AG04450 (cell line): Measurements from ENCODE around the gene CLIC3. TPM values are rescaled to one million over a fixed set of nuclear protein-coding genes. Genes with fewer than 3 reads are reported as not detected.

Experiments used
- CTCF ChIA-PET: fragments of 300-600, 350-600 bp; formaldehyde crosslinking; extraction: SDS; loops from one replicate; lab custom pipeline; 2022; ENCODE audit warnings: antibody characterized with exemption, inconsistent platforms; lab: Charles Lee
- POLR2A ChIA-PET: fragments of 350-600 bp; formaldehyde crosslinking; extraction: SDS; loops from one replicate; lab custom pipeline; 2021; ENCODE audit warnings: antibody characterized with exemption, inconsistent platforms; lab: Yijun Ruan, JAX
- DNase-seq: peaks from one replicate; pipeline ENCODE4 v3.0.0-alpha.2; 2011; ENCODE audit warnings: low read depth, low spot score
- H3K27ac ChIP-seq: one replicate; pipeline ENCODE4 v1.5.1; 2012; ENCODE audit warnings: low read depth, low read length, control low read depth
- H3K27me3 ChIP-seq: one replicate; pipeline ENCODE4 v1.6.0; 2012; ENCODE audit warnings: low read length; ENCODE audit not compliant: control insufficient read depth, insufficient read depth
- H3K4me3 ChIP-seq: 2 replicates; pipeline ENCODE4 v1.5.1; 2011; ENCODE audit warnings: mild to moderate bottlenecking, low read depth, low read length, control low read depth
- H3K9me3 ChIP-seq: 2 replicates; pipeline ENCODE4 v1.5.1; 2012; ENCODE audit warnings: low read length; ENCODE audit not compliant: control insufficient read depth, insufficient read depth
- CTCF ChIP-seq: IDR thresholded peaks from 2 replicates; pipeline ENCODE4 v1.5.1; 2011; ENCODE audit warnings: low read depth, low read length, control low read depth, inconsistent platforms
- polyA plus RNA-seq: library from polyadenylated mRNA; depleted of rRNA; stranded (reverse); fragments of >200 nt; gene quantifications from 2 replicates; pipeline ENCODE4 v1.2.3, GENCODE V29; 2011

Gene CLIC3
- polyA plus RNA-seq, 1 experiment, result 0.42 TPM

- CTCF ChIA-PET, result interaction anchor here (1.3 kb wide), 1 partner anchor 25 kb away, joined by 3 read pairs; no protein-coding TSS in a partner anchor
These were observed 42.5 kb upstream of the CLIC3 start for GRCh38 chr9:137038916-137039315.

GRCh38 chr9:137037483-137037882 is 41.1 kb upstream of the CLIC3 start:
- DNase-seq, result no peak
- CTCF ChIA-PET, result interaction anchor here (0.6 to 5.1 kb wide), 3 partner anchors 33 to 250 kb away, joined by 3 to 105 read pairs (median 31); partner anchors contain the start of gene SAPCD2
- POLR2A ChIA-PET, result no interaction called here

More at GRCh38 chr9:137038916-137039315, 42.5 kb upstream of the CLIC3 start:
- no peak for DNase-seq
- Histone ChIP-seq H3K27me3 (no peaks in the 10 kb centered on the region), H3K27ac (no peak overlapping the region), H3K9me3 (no peaks in the 10 kb centered on the region; the same call in 1 of the 2 replicates), H3K4me3 (no peak overlapping the region)
- POLR2A ChIA-PET, result no interaction called here
- no peak for TF ChIP-seq CTCF

GRCh38 chr9:137037035-137037434 is 40.7 kb upstream of the CLIC3 start:
- Histone ChIP-seq H3K27ac (no peak overlapping the region), H3K4me3 (no peak overlapping the region), H3K9me3 (no peaks in the 10 kb centered on the region; the same call in 1 of the 2 replicates), H3K27me3 (no peaks in the 10 kb centered on the region)
- no peak for DNase-seq
- ChIA-PET CTCF (interaction anchor here (3.7 to 5.1 kb wide), 2 partner anchors 90 to 250 kb away, joined by 31 to 105 read pairs; no protein-coding TSS in a partner anchor), POLR2A (no interaction called here)
- no peak for TF ChIP-seq CTCF

More at GRCh38 chr9:137037483-137037882, 41.1 kb upstream of the CLIC3 start:
- no peaks in the 10 kb centered on the region; the same call in 1 of the 2 replicates for H3K9me3 ChIP-seq
- no peaks in the 10 kb centered on the region for H3K27me3 ChIP-seq
- H3K4me3 ChIP-seq, result no peak overlapping the region
- H3K27ac ChIP-seq, result no peak overlapping the region
- TF ChIP-seq CTCF, result no peak

GRCh38 chr9:137035937-137036336 is 39.6 kb upstream of the CLIC3 start:
- H3K9me3 ChIP-seq, result no peaks in the 10 kb centered on the region; the same call in 1 of the 2 replicates
- no peak for TF ChIP-seq CTCF
- CTCF ChIA-PET, result interaction anchor here (0.6 to 5.1 kb wide), 21 partner anchors 8 to 258 kb away, joined by 3 to 105 read pairs (median 5); partner anchors contain the start of genes AJM1, CLIC3, LCN12 and NPDC1
- POLR2A ChIA-PET, result interaction anchor here (2.0 kb wide), 1 partner anchor 88 kb away, joined by 10 read pairs; no protein-coding TSS in a partner anchor
- DNase-seq, result no peak
- no peaks in the 10 kb centered on the region for H3K27me3 ChIP-seq
- H3K4me3 ChIP-seq, result no peak overlapping the region
- H3K27ac ChIP-seq, result no peak overlapping the region

GRCh38 chr9:137035507-137035834 is 39.1 kb upstream of the CLIC3 start:
- CTCF ChIA-PET, result interaction anchor here (0.5 to 5.1 kb wide), 29 partner anchors 9 to 258 kb away, joined by 3 to 105 read pairs (median 5); partner anchors contain the start of genes AJM1, CLIC3, LCN12 and MAN1B1
- DNase-seq, result no peak
- H3K9me3 ChIP-seq, result no peaks in the 10 kb centered on the region; the same call in 1 of the 2 replicates
- no peak overlapping the region for H3K4me3 ChIP-seq
- H3K27me3 ChIP-seq, result no peaks in the 10 kb centered on the region
- TF ChIP-seq CTCF, result no peak
- POLR2A ChIA-PET, result interaction anchor here (2.0 kb wide), 1 partner anchor 87 kb away, joined by 10 read pairs; no protein-coding TSS in a partner anchor
- H3K27ac ChIP-seq, result no peak overlapping the region
